Caco-2 (cell line): ENCODE data around the gene OGFOD3. TPM values are rescaled to one million over a fixed set of nuclear protein-coding genes. Genes with fewer than 3 reads are reported as not detected.
A peak's percentile ranks its signal among the peaks of the same experiment; 100 is the strongest.

Experiments
- BruUV-seq: library from RNA; stranded (reverse); fragments of 400-500 nt; replicated peaks from 2 replicates; lab custom pipeline; 2021; lab: Mats Ljungman, UMichigan
- CTCF ChIA-PET: fragments of 300-600 bp; sonication (Branson Sonifier 250); formaldehyde crosslinking; loops from one replicate; lab custom pipeline; 2022; ENCODE audit warnings: antibody characterized with exemption; lab: Charles Lee
- POLR2A ChIA-PET: fragments of 300-600 bp; sonication (Branson Sonifier 250); formaldehyde crosslinking; loops from one replicate; lab custom pipeline; 2022; ENCODE audit warnings: antibody characterized with exemption; lab: Charles Lee
- DNase-seq, 2 experiments: peaks; one replicate each; pipeline versions ENCODE4 v3.0.0 to v3.0.0-alpha.2; 2020 to 2022
- H3K27me3 ChIP-seq: replicated peaks from 2 replicates; pipeline ENCODE4 v1.6.0; 2011; ENCODE audit warnings: low read length; ENCODE audit not compliant: control insufficient read depth, insufficient read depth
- H3K36me3 ChIP-seq: 2 replicates; pipeline ENCODE4 v1.5.1; 2011; ENCODE audit warnings: low read length; ENCODE audit not compliant: control insufficient read depth, insufficient read depth
- H3K4me1 ChIP-seq: fragments of 250-450 bp; sonication (Bioruptor Pico); 2 replicates; pipeline ENCODE4 v1.5.1; 2020; ENCODE audit warnings: mild to moderate bottlenecking
- H3K4me3 ChIP-seq: 2 replicates; pipeline ENCODE4 v1.5.1; 2011; ENCODE audit warnings: low read depth, mild to moderate bottlenecking, control low read depth, low read length
- H3K9me3 ChIP-seq: fragments of 250-450 bp; sonication (Bioruptor Pico); 2 replicates; pipeline ENCODE4 v1.5.1; 2020; ENCODE audit warnings: mild to moderate bottlenecking, moderate library complexity
- H3K27ac Mint-ChIP-seq: one replicate; pipeline ENCODE4 v1.8.0; 2022; ENCODE audit warnings: mixed read lengths; ENCODE audit not compliant: unreplicated experiment
- H3K27me3 Mint-ChIP-seq: one replicate; pipeline ENCODE4 v1.8.0; 2022; ENCODE audit warnings: mixed read lengths; ENCODE audit not compliant: insufficient read depth, unreplicated experiment
- H3K36me3 Mint-ChIP-seq: one replicate; pipeline ENCODE4 v1.8.0; 2022; ENCODE audit warnings: mild to moderate bottlenecking, mixed read lengths; ENCODE audit not compliant: insufficient read depth, unreplicated experiment
- H3K4me1 Mint-ChIP-seq: one replicate; pipeline ENCODE4 v1.8.0; 2022; ENCODE audit warnings: low read depth, mixed read lengths; ENCODE audit not compliant: unreplicated experiment
- H3K4me3 Mint-ChIP-seq: one replicate; pipeline ENCODE4 v1.8.0; 2022; ENCODE audit warnings: mild to moderate bottlenecking, moderate library complexity, mixed read lengths; ENCODE audit not compliant: unreplicated experiment
- H3K9me3 Mint-ChIP-seq: one replicate; pipeline ENCODE4 v1.8.0; 2022; ENCODE audit warnings: mixed read lengths; ENCODE audit not compliant: unreplicated experiment
- intact Hi-C: fragments of 100-400 bp; cut with micrococcal nuclease; formaldehyde crosslinking; loops from one replicate; pipeline ENCODE4 v1.10.0; 2022; ENCODE audit not compliant: unreplicated experiment
- total RNA-seq: library from RNA; stranded (reverse); gene quantifications from 2 replicates; pipeline ENCODE4 v1.2.3, GENCODE V29; 2022
- TF ChIP-seq, protein P1 (sequence below), 2 experiments: fragments of 200-600 bp in 1 of 2; IDR thresholded peaks; 1 replicate in 1 of 2; 2 replicates in 1 of 2; pipeline versions ENCODE4 v1.5.1 to v1.8.0; 2011 to 2022; ENCODE audit warnings: antibody characterized with exemption in 1 of 2, control low read depth in 1 of 2, inconsistent platforms in 1 of 2, low read depth in 1 of 2, low read length in 1 of 2, mild to moderate bottlenecking in 1 of 2, moderate library complexity in 1 of 2; ENCODE audit not compliant: insufficient read depth in 1 of 2, severe bottlenecking in 1 of 2, unreplicated experiment in 1 of 2

OGFOD3 gene
- total RNA-seq, 1 experiment from 2014 or later, result 51.2 TPM

DNA sequence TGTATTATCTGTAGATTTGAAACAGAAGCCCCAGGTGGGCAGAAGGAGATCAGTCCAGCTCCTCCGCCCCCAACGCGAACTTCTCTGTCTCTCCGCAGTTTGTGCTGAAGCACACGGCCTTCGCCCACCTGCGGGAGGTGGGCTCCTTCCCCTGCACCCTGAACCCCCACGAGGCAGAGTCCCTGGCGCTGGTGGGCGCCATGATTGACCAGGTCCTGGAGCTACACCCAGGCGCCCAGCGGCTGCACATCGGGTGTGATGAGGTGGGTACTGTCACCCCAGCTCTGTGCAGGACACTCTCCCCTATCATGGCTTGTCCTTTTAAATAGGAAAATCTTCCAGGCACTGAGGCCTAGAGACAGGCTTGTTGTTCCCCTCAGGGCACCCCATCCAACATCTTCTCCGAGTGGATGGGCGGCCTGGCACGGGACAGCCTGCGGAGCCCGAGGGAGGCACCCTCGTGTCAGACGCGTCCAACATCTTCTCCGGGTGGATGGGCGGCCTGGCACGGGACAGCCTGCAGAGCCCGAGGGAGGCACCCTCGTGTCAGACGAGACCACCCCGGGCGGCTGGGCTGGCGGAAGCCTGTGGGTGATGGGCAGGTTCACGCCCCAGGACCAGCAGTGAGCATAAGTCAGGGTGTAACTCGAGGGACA, 15.3 kb upstream of the OGFOD3 start:
- Mint-ChIP-seq H3K27ac (no peak overlapping the region), H3K36me3 (peaks cover under 1% of the 10 kb centered on the region), H3K4me1 (no peaks in the 10 kb centered on the region), H3K4me3 (no peak overlapping the region), H3K27me3 (no peaks in the 10 kb centered on the region), H3K9me3 (no peaks in the 10 kb centered on the region)
- CTCF ChIA-PET, result no interaction called here
- Histone ChIP-seq H3K4me3 (no peak overlapping the region), H3K4me1 (no peaks in the 10 kb centered on the region), H3K27me3 (no peaks in the 10 kb centered on the region), H3K36me3 (no peaks in the 10 kb centered on the region), H3K9me3 (no peaks in the 10 kb centered on the region)
- TF ChIP-seq, protein P1, sequence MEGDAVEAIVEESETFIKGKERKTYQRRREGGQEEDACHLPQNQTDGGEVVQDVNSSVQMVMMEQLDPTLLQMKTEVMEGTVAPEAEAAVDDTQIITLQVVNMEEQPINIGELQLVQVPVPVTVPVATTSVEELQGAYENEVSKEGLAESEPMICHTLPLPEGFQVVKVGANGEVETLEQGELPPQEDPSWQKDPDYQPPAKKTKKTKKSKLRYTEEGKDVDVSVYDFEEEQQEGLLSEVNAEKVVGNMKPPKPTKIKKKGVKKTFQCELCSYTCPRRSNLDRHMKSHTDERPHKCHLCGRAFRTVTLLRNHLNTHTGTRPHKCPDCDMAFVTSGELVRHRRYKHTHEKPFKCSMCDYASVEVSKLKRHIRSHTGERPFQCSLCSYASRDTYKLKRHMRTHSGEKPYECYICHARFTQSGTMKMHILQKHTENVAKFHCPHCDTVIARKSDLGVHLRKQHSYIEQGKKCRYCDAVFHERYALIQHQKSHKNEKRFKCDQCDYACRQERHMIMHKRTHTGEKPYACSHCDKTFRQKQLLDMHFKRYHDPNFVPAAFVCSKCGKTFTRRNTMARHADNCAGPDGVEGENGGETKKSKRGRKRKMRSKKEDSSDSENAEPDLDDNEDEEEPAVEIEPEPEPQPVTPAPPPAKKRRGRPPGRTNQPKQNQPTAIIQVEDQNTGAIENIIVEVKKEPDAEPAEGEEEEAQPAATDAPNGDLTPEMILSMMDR (IDR thresholded peaks at IDR 0.05; ENCODE audit: insufficient read depth in 1 of 2, low read depth in 1 of 2, low read length in 1 of 2, severe bottlenecking in 1 of 2, unreplicated experiment in 1 of 2), result no peak
- DNase-seq, result no peak
- POLR2A ChIA-PET, result no interaction called here
- intact Hi-C loops, result no loop called here
- BruUV-seq, result no TSS peak

DNA sequence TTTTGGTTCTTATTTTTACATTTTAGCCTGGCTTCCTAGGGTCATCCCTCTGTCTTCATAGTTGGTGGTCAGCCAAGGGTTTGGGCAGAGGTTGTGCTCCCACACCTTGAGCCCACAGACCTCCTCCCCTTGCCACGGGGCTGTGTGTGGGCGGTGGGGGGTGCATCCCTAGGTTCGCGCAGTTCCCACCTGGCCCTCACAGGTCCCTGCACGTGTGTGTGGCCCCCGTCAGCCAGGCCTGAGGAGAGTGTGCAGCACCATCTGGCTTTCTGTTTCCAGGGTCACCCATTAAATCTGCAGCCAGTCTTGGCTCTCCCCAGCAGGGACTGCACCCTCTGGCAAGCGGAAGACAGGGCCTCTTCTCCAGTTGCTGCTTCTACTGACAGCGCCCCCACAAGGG, 13.6 kb upstream of the OGFOD3 start:
- no peaks in the 10 kb centered on the region for H3K36me3 Mint-ChIP-seq
- CTCF ChIA-PET, result no interaction called here
- H3K36me3 ChIP-seq, result no peaks in the 10 kb centered on the region
- TF ChIP-seq, protein P1 (IDR thresholded peaks at IDR 0.05; ENCODE audit: insufficient read depth in 1 of 2, low read depth in 1 of 2, low read length in 1 of 2, severe bottlenecking in 1 of 2, unreplicated experiment in 1 of 2), result no peak
- no TSS peak for BruUV-seq
- no peaks in the 10 kb centered on the region for H3K27me3 ChIP-seq
- no peaks in the 10 kb centered on the region for H3K9me3 Mint-ChIP-seq
- POLR2A ChIA-PET, result no interaction called here
- no peak overlapping the region for H3K4me3 ChIP-seq
- no peak overlapping the region for H3K4me3 Mint-ChIP-seq
- no peaks in the 10 kb centered on the region for H3K4me1 Mint-ChIP-seq
- H3K27me3 Mint-ChIP-seq, result no peaks in the 10 kb centered on the region
- H3K4me1 ChIP-seq, result no peaks in the 10 kb centered on the region
- intact Hi-C loops, result no loop called here
- H3K27ac Mint-ChIP-seq, result no peak overlapping the region
- DNase-seq, result no peak
- H3K9me3 ChIP-seq, result no peaks in the 10 kb centered on the region

DNA sequence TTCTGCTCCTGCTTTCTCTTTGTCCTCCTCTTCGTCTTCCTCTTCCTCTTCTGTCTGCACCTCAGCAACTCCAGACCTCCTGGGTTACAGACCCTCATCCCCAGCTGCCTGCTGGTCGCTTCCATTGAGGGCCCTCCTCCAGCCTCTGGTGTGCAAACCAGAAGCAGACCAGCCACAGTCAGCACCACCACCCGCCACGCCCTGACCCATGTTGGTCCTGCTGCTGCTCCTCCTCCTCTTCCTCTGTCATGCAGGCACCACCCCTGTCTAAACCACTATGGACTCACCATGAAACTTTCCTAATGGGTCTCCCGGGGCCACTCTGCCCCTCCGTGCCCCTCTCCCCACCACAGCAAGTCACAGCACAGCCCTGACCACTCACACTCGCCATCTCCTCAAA, 11.4 kb upstream of the OGFOD3 start:
- Histone ChIP-seq H3K4me3 (no peak overlapping the region), H3K4me1 (no peaks in the 10 kb centered on the region), H3K27me3 (no peaks in the 10 kb centered on the region), H3K36me3 (no peaks in the 10 kb centered on the region), H3K9me3 (no peaks in the 10 kb centered on the region)
- H3K27ac Mint-ChIP-seq, result peak overlapping the region; percentile 29
- no peaks in the 10 kb centered on the region for H3K27me3 Mint-ChIP-seq
- no peaks in the 10 kb centered on the region for H3K9me3 Mint-ChIP-seq
- H3K4me1 Mint-ChIP-seq, result no peaks in the 10 kb centered on the region
- H3K36me3 Mint-ChIP-seq, result peaks cover 3% of the 10 kb centered on the region
- H3K4me3 Mint-ChIP-seq, result no peak overlapping the region
- intact Hi-C loops, result no loop called here
- DNase-seq, result no peak
- BruUV-seq, result no TSS peak
- TF ChIP-seq, protein P1 (IDR thresholded peaks at IDR 0.05; ENCODE audit: insufficient read depth in 1 of 2, low read depth in 1 of 2, low read length in 1 of 2, severe bottlenecking in 1 of 2, unreplicated experiment in 1 of 2), result no peak
- CTCF ChIA-PET, result no interaction called here
- POLR2A ChIA-PET, result no interaction called here
